Measurements from ENCODE around the gene BTBD9. TPM values are rescaled to one million over a fixed set of nuclear protein-coding genes. Genes with fewer than 3 reads are reported as not detected.

The BTBD9 gene
- total RNA-seq, 1 experiment from 2014 or later, result 8.9 TPM

DNA sequence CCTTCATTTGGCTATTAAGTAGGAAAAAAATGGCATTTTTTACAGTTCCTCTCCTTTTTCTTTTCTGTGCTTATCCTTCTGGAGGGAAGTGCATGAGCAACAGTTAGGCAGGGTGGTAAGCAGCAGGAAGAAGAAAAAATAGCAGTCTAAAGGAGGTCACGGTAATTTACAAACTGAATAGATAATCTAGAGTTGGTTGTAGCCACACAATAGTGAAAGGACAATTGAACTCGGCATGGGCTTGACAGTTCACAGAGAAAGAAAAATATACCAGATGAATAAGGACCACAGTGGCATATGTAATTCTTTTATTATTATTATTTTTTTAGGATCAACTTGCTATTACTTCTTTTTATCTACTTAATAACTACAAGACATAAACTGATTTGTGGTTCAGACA is 358.6 kb downstream of the BTBD9 start:
- no peak overlapping the region for H2AFZ ChIP-seq (ENCODE audit: low read length)
- no peak overlapping the region for H3T11ph ChIP-seq (ENCODE audit: low read length)
- no peak overlapping the region for H3K23ac ChIP-seq (ENCODE audit: insufficient read length, low read depth, low read length)
- H2BK20ac ChIP-seq (ENCODE audit: low read depth, low read length, poor library complexity, severe bottlenecking), result no peak overlapping the region
- no peak overlapping the region for H4K5ac ChIP-seq (ENCODE audit: insufficient read length, low read depth, low read length)
- no peaks in the 10 kb centered on the region for H3K27me3 ChIP-seq (ENCODE audit: insufficient read depth, low read length)
- H3K4ac ChIP-seq (ENCODE audit: low read depth, low read length), result no peak overlapping the region
- no peak overlapping the region for H3K56ac ChIP-seq (ENCODE audit: insufficient read length, low read depth, low read length)
- no peaks in the 10 kb centered on the region for H3K79me1 ChIP-seq (ENCODE audit: insufficient read depth, low read depth, low read length, poor library complexity, severe bottlenecking)
- Mint-ChIP-seq H3K36me3 (ENCODE audit: insufficient read depth in 1 of 3, low read depth in 3 of 3) (no peaks in the 10 kb centered on the region), H3K4me3 (no peak overlapping the region), H3K9me3 (no peaks in the 10 kb centered on the region), H3K27me3 (ENCODE audit: low read depth) (no peaks in the 10 kb centered on the region), H3K27ac (peak overlapping the region in 1 of 3 experiments; percentile 69; a peak in 2 of 7 replicates), H3K4me1 (peaks cover 25% of the 10 kb centered on the region in 2 experiments)
- H2BK15ac ChIP-seq (ENCODE audit: low read depth, low read length), result no peak overlapping the region
- H4K8ac ChIP-seq (replicated peaks; ENCODE audit: insufficient read length, low read depth, low read length), result no peak overlapping the region
- no peak overlapping the region for H2BK5ac ChIP-seq (ENCODE audit: insufficient read length, low read length)
- H2AK5ac ChIP-seq (ENCODE audit: insufficient read length, low read length), result no peak overlapping the region
- H3K4me1 ChIP-seq (ENCODE audit: insufficient read depth, low read length), result peaks cover 6% of the 10 kb centered on the region; the same call in 1 of the 2 replicates
- H3K14ac ChIP-seq (ENCODE audit: insufficient read depth, low read length), result no peak overlapping the region
- H3K79me2 ChIP-seq (ENCODE audit: insufficient read depth, low read length), result no peaks in the 10 kb centered on the region
- H3K9ac ChIP-seq (ENCODE audit: extremely low read depth, insufficient read length, low read length), result no peak overlapping the region
- no peak overlapping the region for H3K27ac ChIP-seq (ENCODE audit: insufficient read length, low read depth, low read length)
- H4K20me1 ChIP-seq (ENCODE audit: control insufficient read depth, insufficient read depth, insufficient read length), result no peaks in the 10 kb centered on the region
- H2BK120ac ChIP-seq (ENCODE audit: low read depth, low read length, poor library complexity, severe bottlenecking), result no peak overlapping the region
- H3K9me3 ChIP-seq (ENCODE audit: control insufficient read depth, low read depth, low read length), result no peaks in the 10 kb centered on the region
- no peak for DNase-seq
- no peak overlapping the region for H2BK12ac ChIP-seq (ENCODE audit: insufficient read length, low read depth, low read length)
- no peaks in the 10 kb centered on the region for H3K23me2 ChIP-seq (ENCODE audit: insufficient read length, low read depth, low read length, poor library complexity, severe bottlenecking)
- no CpG with 5 or more reads among the region's 2 CpGs for WGBS (ENCODE audit: extremely low coverage, insufficient read length, low lambda C conversion rate)
- no peak overlapping the region for H3K4me2 ChIP-seq (ENCODE audit: insufficient read depth, insufficient read length, low read length)
- H3K18ac ChIP-seq (ENCODE audit: insufficient read length, low read depth, low read length), result no peak overlapping the region
- TF ChIP-seq, protein P1, sequence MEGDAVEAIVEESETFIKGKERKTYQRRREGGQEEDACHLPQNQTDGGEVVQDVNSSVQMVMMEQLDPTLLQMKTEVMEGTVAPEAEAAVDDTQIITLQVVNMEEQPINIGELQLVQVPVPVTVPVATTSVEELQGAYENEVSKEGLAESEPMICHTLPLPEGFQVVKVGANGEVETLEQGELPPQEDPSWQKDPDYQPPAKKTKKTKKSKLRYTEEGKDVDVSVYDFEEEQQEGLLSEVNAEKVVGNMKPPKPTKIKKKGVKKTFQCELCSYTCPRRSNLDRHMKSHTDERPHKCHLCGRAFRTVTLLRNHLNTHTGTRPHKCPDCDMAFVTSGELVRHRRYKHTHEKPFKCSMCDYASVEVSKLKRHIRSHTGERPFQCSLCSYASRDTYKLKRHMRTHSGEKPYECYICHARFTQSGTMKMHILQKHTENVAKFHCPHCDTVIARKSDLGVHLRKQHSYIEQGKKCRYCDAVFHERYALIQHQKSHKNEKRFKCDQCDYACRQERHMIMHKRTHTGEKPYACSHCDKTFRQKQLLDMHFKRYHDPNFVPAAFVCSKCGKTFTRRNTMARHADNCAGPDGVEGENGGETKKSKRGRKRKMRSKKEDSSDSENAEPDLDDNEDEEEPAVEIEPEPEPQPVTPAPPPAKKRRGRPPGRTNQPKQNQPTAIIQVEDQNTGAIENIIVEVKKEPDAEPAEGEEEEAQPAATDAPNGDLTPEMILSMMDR (conservative IDR thresholded peaks at IDR 0.05), result no peak
- no peak overlapping the region for H4K91ac ChIP-seq (ENCODE audit: insufficient read length, low read depth, low read length)

Measured in H9 (cell line).